Right atrium auricular region (tissue), 2 donors: ENCODE results near the gene CDK6. TPM values are rescaled to one million over a fixed set of nuclear protein-coding genes. Genes with fewer than 3 reads are reported as not detected.

Source experiments
- DNase-seq: peaks from one replicate; pipeline ENCODE4 v3.0.0-alpha.2; 2019; ENCODE audit warnings: low spot score
- H3K27ac ChIP-seq, 2 donors: fragments of 200-600 bp; sonication (generic); 1 replicate in 1 of 2; 2 replicates in 1 of 2; pipeline ENCODE4 v1.5.1; 2016 to 2019
- H3K27me3 ChIP-seq, 2 donors: fragments of 200-600 bp; sonication (generic); one replicate each; pipeline versions ENCODE4 v1.5.1 to v1.6.0; 2017 to 2019
- H3K36me3 ChIP-seq: fragments of 200-600 bp; sonication (generic); one replicate; pipeline ENCODE4 v1.5.1; 2016
- H3K4me1 ChIP-seq, 2 donors: fragments of 200-600 bp; sonication (generic); one replicate each; pipeline versions ENCODE4 v1.5.1 to v1.6.0; 2017 to 2019
- H3K4me3 ChIP-seq, 2 donors: fragments of 200-600 bp; sonication (generic); 1 replicate in 1 of 2; 2 replicates in 1 of 2; pipeline ENCODE4 v1.5.1; 2017 to 2019; ENCODE audit warnings: mild to moderate bottlenecking in 1 of 2, moderate library complexity in 1 of 2
- H3K9me3 ChIP-seq, 2 donors: fragments of 200-600 bp; sonication (generic); one replicate each; pipeline ENCODE4 v1.5.1; 2019
- total RNA-seq, 2 donors: library from RNA; depleted of rRNA; stranded (reverse); fragments of >200 nt; gene quantifications; one replicate each; pipeline ENCODE4 v1.1.0, GENCODE V29; 2016
- TF ChIP-seq, protein P1 (sequence below), 2 donors: fragments of 200-600 bp; sonication (generic); IDR thresholded peaks; one replicate each; pipeline ENCODE4 v1.5.1; 2019; ENCODE audit warnings: antibody characterized with exemption in 2 of 2

The CDK6 gene
- total RNA-seq, 2 donors from 2014 or later: 10.6 to 12.4 TPM

DNA sequence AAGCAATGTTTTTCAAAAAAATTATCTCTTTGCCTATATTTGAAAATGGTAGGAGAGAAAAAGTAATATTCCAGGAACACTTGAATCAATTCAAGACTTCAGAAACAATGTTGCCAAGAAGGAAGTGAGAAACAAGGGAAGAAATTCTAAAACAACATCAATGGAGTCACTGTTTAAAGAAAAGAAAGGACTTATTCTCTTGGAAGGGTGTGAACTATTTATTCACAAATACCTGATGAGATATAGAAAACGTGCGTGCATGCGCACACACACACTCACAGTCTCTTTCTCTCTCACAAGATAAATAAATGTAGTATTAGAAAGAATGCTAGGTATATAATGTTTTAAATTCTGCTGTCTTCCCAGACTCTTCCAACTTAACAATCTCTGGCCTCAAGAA, 128.9 kb downstream of the CDK6 start:
- H3K27ac ChIP-seq: no peak overlapping the region
- no peaks in the 10 kb centered on the region for H3K4me1 ChIP-seq

DNA sequence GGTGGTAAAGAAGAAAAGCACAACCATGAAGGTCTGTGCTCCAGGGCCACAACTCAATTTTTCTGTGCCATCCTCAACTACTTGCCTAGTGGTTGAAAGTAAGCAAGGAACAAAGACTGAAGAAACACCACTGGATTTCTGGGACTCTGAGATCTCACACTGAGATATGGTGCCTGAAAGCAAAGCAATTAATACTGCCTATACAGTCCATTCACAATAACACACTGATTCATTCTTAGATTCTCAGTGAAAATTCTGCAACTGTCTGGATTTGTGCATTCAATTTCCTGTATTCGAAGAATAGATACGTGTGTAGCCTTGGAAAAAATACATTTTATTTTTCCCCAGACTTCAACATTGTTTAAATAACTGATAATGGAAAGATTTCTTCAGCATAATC, 129.8 kb downstream of the CDK6 start:
- no peaks in the 10 kb centered on the region for H3K27me3 ChIP-seq

More for the DNA sequence above, 128.9 kb downstream of the CDK6 start:
- DNase-seq: no peak
- Histone ChIP-seq H3K4me3 (no peak overlapping the region), H3K27me3 (no peaks in the 10 kb centered on the region), H3K9me3 (no peaks in the 10 kb centered on the region), H3K36me3 (no peaks in the 10 kb centered on the region)
- TF ChIP-seq, protein P1, sequence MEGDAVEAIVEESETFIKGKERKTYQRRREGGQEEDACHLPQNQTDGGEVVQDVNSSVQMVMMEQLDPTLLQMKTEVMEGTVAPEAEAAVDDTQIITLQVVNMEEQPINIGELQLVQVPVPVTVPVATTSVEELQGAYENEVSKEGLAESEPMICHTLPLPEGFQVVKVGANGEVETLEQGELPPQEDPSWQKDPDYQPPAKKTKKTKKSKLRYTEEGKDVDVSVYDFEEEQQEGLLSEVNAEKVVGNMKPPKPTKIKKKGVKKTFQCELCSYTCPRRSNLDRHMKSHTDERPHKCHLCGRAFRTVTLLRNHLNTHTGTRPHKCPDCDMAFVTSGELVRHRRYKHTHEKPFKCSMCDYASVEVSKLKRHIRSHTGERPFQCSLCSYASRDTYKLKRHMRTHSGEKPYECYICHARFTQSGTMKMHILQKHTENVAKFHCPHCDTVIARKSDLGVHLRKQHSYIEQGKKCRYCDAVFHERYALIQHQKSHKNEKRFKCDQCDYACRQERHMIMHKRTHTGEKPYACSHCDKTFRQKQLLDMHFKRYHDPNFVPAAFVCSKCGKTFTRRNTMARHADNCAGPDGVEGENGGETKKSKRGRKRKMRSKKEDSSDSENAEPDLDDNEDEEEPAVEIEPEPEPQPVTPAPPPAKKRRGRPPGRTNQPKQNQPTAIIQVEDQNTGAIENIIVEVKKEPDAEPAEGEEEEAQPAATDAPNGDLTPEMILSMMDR (IDR thresholded peaks at IDR 0.05): no peak

DNA sequence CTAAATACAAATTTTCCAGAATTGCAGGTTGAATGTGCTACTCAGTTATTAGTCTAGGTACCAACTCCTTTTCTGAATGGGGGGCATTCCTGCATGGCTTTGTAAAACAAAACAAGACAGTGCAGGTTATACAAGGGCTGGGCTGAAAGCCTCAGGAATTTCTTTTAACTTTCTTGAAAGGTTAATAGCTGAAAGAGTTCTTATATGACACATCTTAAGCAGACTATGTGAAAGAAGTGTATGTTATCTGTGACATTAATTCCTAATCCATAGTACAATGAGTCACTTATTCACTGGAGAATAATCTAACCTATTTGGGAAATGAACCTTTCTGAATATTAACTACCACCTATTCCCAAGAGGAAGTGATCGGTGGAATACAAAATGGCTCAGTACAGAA, 130.5 kb downstream of the CDK6 start:
- Histone ChIP-seq H3K27ac (no peak overlapping the region), H3K36me3 (no peaks in the 10 kb centered on the region), H3K4me3 (no peak overlapping the region), H3K9me3 (no peaks in the 10 kb centered on the region), H3K27me3 (no peaks in the 10 kb centered on the region), H3K4me1 (no peaks in the 10 kb centered on the region)
- no peak for DNase-seq
- TF ChIP-seq, protein P1 (IDR thresholded peaks at IDR 0.05): no peak

More for the DNA sequence above, 129.8 kb downstream of the CDK6 start:
- TF ChIP-seq, protein P1 (IDR thresholded peaks at IDR 0.05): no peak
- H3K4me3 ChIP-seq: no peak overlapping the region
- H3K4me1 ChIP-seq: no peaks in the 10 kb centered on the region
- DNase-seq: no peak
- H3K9me3 ChIP-seq: no peaks in the 10 kb centered on the region
- H3K36me3 ChIP-seq: no peaks in the 10 kb centered on the region
- no peak overlapping the region for H3K27ac ChIP-seq

DNA sequence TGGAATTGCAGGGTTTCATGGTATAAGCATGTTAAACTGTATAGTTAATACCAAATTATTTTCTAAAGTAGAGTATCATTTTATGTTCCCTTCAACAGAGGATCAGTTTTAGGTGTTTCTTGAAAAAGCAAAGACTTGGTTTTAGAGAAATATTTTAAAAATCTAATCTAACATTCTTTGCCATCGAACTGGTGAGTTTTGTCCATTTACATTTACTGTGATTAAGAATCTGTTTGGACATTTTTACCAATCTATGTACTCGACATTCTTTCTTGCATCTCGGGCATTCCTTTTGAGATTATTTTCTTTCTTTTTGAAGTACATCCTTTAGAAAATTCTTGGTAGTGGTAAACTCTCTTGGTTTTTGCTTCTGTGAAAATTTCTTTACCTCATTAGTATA, 131.5 kb downstream of the CDK6 start:
- Histone ChIP-seq H3K27ac (no peak overlapping the region), H3K4me3 (no peak overlapping the region), H3K4me1 (no peaks in the 10 kb centered on the region), H3K36me3 (no peaks in the 10 kb centered on the region), H3K27me3 (no peaks in the 10 kb centered on the region), H3K9me3 (no peaks in the 10 kb centered on the region)
- TF ChIP-seq, protein P1 (IDR thresholded peaks at IDR 0.05): no peak
- no peak for DNase-seq

DNA sequence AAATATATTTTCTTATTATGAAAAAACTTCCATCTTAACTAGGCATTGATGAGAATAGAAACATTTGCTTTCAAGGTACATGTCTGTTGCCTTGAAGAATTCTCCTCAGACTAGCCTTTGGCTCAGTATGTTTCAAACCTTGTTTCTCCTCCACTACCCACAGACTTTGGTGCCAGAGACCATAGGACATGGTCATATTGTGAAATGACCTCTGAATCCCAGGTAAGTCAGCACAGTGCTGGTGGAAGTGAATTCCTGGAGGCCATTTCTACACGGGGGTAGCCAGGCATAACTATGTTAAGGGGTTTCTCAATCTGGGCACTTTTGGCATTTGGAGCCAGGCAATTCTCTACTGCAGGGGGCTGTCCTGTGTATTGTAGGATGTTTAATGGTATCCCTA, 133.8 kb downstream of the CDK6 start:
- peaks cover 0 to 22% of the 10 kb centered on the region in 2 donors for H3K4me1 ChIP-seq
- no peaks in the 10 kb centered on the region for H3K36me3 ChIP-seq
- no peak overlapping the region for H3K27ac ChIP-seq
- H3K9me3 ChIP-seq: no peaks in the 10 kb centered on the region
- no peak for DNase-seq
- TF ChIP-seq, protein P1 (IDR thresholded peaks at IDR 0.05): no peak
- no peaks in the 10 kb centered on the region for H3K27me3 ChIP-seq
- H3K4me3 ChIP-seq: no peak overlapping the region

DNA sequence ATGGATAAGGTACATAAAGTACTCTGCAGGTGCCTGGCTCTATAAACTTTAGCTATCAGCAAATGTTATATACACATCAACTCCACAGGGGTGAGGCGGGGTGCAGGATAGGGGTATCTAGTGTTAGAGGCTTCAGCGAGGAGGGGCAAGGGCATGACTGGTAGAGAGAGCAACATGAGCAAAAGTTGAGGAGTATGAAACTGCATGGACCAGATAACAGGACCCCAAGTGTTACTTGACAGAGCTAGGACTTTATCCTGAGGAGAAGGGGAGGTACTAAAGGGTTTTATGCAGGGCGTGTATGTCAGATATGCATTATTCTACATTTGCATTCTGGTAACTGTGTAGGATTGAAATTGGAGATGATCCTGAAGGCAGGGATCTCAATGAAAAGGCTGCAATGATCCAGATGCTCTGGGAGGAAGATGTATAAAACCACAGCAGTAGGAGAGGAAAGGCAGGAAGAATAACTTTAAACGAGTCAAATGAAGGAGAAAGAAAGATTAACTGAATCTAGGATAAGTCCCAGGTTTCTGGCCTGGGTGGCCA, 136.3 kb downstream of the CDK6 start:
- no peak overlapping the region for H3K4me3 ChIP-seq
- H3K9me3 ChIP-seq: no peaks in the 10 kb centered on the region
- no peaks in the 10 kb centered on the region for H3K36me3 ChIP-seq
- no peak overlapping the region for H3K27ac ChIP-seq
- DNase-seq: no peak
- TF ChIP-seq, protein P1 (IDR thresholded peaks at IDR 0.05): no peak
- no peaks in the 10 kb centered on the region for H3K27me3 ChIP-seq
- peaks cover 0 to 40% of the 10 kb centered on the region in 2 donors for H3K4me1 ChIP-seq
